IMR-90 (cell line): ENCODE data around the gene BIK. TPM values are rescaled to one million over a fixed set of nuclear protein-coding genes. Genes with fewer than 3 reads are reported as not detected.
A peak's percentile ranks its signal among the peaks of the same experiment; 100 is the strongest.

Source experiments
- ATAC-seq: fragments of 200-7000 bp; cut with Tn5 transposase; 2 replicates; pipeline ENCODE4 v1.9.1; 2020; ENCODE audit warnings: low read depth, mild to moderate bottlenecking, moderate library complexity
- BruUV-seq: library from RNA; stranded (reverse); fragments of 400-500 nt; replicated peaks from 2 replicates; lab custom pipeline; 2021; lab: Mats Ljungman, UMichigan
- CTCF ChIA-PET: fragments of 300-600 bp; formaldehyde crosslinking; extraction: SDS; loops from one replicate; lab custom pipeline; 2021; ENCODE audit warnings: antibody characterized with exemption; lab: Yijun Ruan, JAX
- POLR2A ChIA-PET: fragments of 300-600 bp; sonication (Branson Sonifier 250); formaldehyde crosslinking; loops from one replicate; lab custom pipeline; 2022; ENCODE audit warnings: antibody characterized with exemption; ENCODE audit not compliant: unreplicated experiment; lab: Charles Lee
- DNase-seq: peaks from one replicate; pipeline ENCODE4 v3.0.0; 2013
- H2AFZ ChIP-seq: replicated peaks from 2 replicates; pipeline ENCODE3; 2013; ENCODE audit warnings: low read length, mild to moderate bottlenecking; ENCODE audit not compliant: poor library complexity
- H2AK5ac ChIP-seq: 2 replicates; pipeline ENCODE4 v1.6.1; 2013; ENCODE audit warnings: low read depth, low read length, inconsistent platforms
- H2AK9ac ChIP-seq: replicated peaks from 2 replicates; pipeline ENCODE3; 2013; ENCODE audit warnings: mild to moderate bottlenecking, low read depth, low read length, moderate library complexity; ENCODE audit not compliant: poor library complexity
- H2BK120ac ChIP-seq: 2 replicates; pipeline ENCODE4 v1.6.1; 2013; ENCODE audit warnings: low read depth, low read length, inconsistent platforms
- H2BK15ac ChIP-seq: 3 replicates; pipeline ENCODE4 v1.6.1; 2013; ENCODE audit warnings: low read depth, low read length, inconsistent platforms
- H2BK20ac ChIP-seq: 2 replicates; pipeline ENCODE4 v1.6.1; 2013; ENCODE audit warnings: low read depth, mild to moderate bottlenecking, inconsistent platforms, low read length, moderate library complexity
- H2BK5ac ChIP-seq: 2 replicates; pipeline ENCODE4 v1.6.1; 2013; ENCODE audit warnings: mild to moderate bottlenecking, low read depth, low read length, inconsistent platforms; ENCODE audit not compliant: poor library complexity, severe bottlenecking
- H3K14ac ChIP-seq: replicated peaks from 2 replicates; pipeline ENCODE4 v1.6.1; 2013; ENCODE audit warnings: low read depth, low read length, inconsistent platforms
- H3K18ac ChIP-seq: 2 replicates; pipeline ENCODE4 v1.6.1; 2013; ENCODE audit warnings: low read depth, low read length, control low read depth
- H3K23ac ChIP-seq: 2 replicates; pipeline ENCODE4 v1.6.1; 2013; ENCODE audit warnings: low read depth, low read length, inconsistent platforms
- H3K27ac ChIP-seq: 2 replicates; pipeline ENCODE4 v1.5.1; 2013; ENCODE audit warnings: mild to moderate bottlenecking, control low read depth, low read length; ENCODE audit not compliant: insufficient read depth
- H3K27me3 ChIP-seq: 2 replicates; pipeline ENCODE4 v1.6.1; 2013; ENCODE audit warnings: low read length; ENCODE audit not compliant: control insufficient read depth, insufficient read depth
- H3K36me3 ChIP-seq: 2 replicates; pipeline ENCODE4 v1.6.1; 2013; ENCODE audit warnings: low read length, mixed read lengths; ENCODE audit not compliant: control insufficient read depth, insufficient read depth
- H3K4ac ChIP-seq: 2 replicates; pipeline ENCODE4 v1.6.1; 2013; ENCODE audit warnings: low read depth, low read length, inconsistent platforms
- H3K4me1 ChIP-seq: 2 replicates; pipeline ENCODE4 v1.6.1; 2013; ENCODE audit warnings: low read length, mixed read lengths; ENCODE audit not compliant: control insufficient read depth, insufficient read depth
- H3K4me2 ChIP-seq: 2 replicates; pipeline ENCODE4 v1.6.1; 2013; ENCODE audit warnings: low read depth, mild to moderate bottlenecking, control low read depth, low read length, moderate library complexity
- H3K4me3 ChIP-seq: 2 replicates; pipeline ENCODE4 v1.5.1; 2013; ENCODE audit warnings: low read depth, mild to moderate bottlenecking, control low read depth, low read length, moderate library complexity; ENCODE audit not compliant: insufficient read depth
- H3K56ac ChIP-seq: 2 replicates; pipeline ENCODE4 v1.6.1; 2013; ENCODE audit warnings: low read length, inconsistent platforms; ENCODE audit not compliant: insufficient read depth; ENCODE audit errors: extremely low read depth
- H3K79me1 ChIP-seq, 2 experiments: 2 replicates each; pipeline ENCODE4 v1.6.1; 2013; ENCODE audit warnings: low read length in 2 of 2, inconsistent platforms in 1 of 2, low read depth in 1 of 2
- H3K9ac ChIP-seq: 2 replicates; pipeline ENCODE4 v1.6.1; 2013; ENCODE audit warnings: low read depth, low read length, control low read depth
- H3K9me1 ChIP-seq: 2 replicates; pipeline ENCODE4 v1.6.1; 2013; ENCODE audit warnings: low read length, inconsistent platforms; ENCODE audit not compliant: insufficient read depth
- H3K9me3 ChIP-seq: 2 replicates; pipeline ENCODE4 v1.6.1; 2013; ENCODE audit warnings: low read length; ENCODE audit not compliant: control insufficient read depth, insufficient read depth
- H4K20me1 ChIP-seq: 2 replicates; pipeline ENCODE4 v1.6.1; 2013; ENCODE audit warnings: low read length, inconsistent platforms; ENCODE audit not compliant: insufficient read depth
- H4K5ac ChIP-seq: 2 replicates; pipeline ENCODE4 v1.6.1; 2013; ENCODE audit warnings: mild to moderate bottlenecking, low read depth, low read length, control low read depth
- H4K8ac ChIP-seq, 2 experiments: 2 replicates each; pipeline ENCODE4 v1.6.1; 2013; ENCODE audit warnings: low read depth in 2 of 2, low read length in 2 of 2, control low read depth in 1 of 2, inconsistent platforms in 1 of 2
- H4K91ac ChIP-seq: 2 replicates; pipeline ENCODE4 v1.6.1; 2013; ENCODE audit warnings: low read depth, low read length, inconsistent platforms; ENCODE audit not compliant: insufficient read depth
- BHLHE40 ChIP-seq: fragments of 150-350 bp; IDR thresholded peaks from 2 replicates; pipeline ENCODE4 v1.6.1; 2016; ENCODE audit warnings: mild to moderate bottlenecking, low read depth, low read length
- CEBPB ChIP-seq: IDR thresholded peaks from 2 replicates; pipeline ENCODE4 v1.6.1; 2012; ENCODE audit warnings: low read depth, low read length, improper control_type of control experiment
- CHD1 ChIP-seq: IDR thresholded peaks from 2 replicates; pipeline ENCODE4 v1.6.1; 2012; ENCODE audit warnings: low read depth, low read length, improper control_type of control experiment
- MAZ ChIP-seq: IDR thresholded peaks from 2 replicates; pipeline ENCODE4 v1.6.1; 2012; ENCODE audit warnings: low read depth, mild to moderate bottlenecking, low read length, improper control_type of control experiment, moderate library complexity, borderline replicate concordance
- MXI1 ChIP-seq: IDR thresholded peaks from 2 replicates; pipeline ENCODE4 v1.6.1; 2012; ENCODE audit warnings: low read depth, mild to moderate bottlenecking, low read length, moderate library complexity, borderline replicate concordance
- RCOR1 ChIP-seq: IDR thresholded peaks from 2 replicates; pipeline ENCODE4 v1.6.1; 2012; ENCODE audit warnings: mild to moderate bottlenecking, low read length, improper control_type of control experiment; ENCODE audit not compliant: insufficient replicate concordance
- RFX5 ChIP-seq: IDR thresholded peaks from 2 replicates; pipeline ENCODE4 v1.8.0; 2012; ENCODE audit warnings: low read depth, mild to moderate bottlenecking, low read length, moderate library complexity
- WGBS, 2 experiments: methylation state at CpG; one replicate each; pipeline versions ENCODE4 v1.1.5 to v1.1.7; 2013; ENCODE audit warnings: missing lambda C conversion rate in 2 of 2; ENCODE audit not compliant: insufficient read length in 1 of 2; ENCODE audit errors: extremely low coverage in 2 of 2; 5-methylcytosine and 5-hydroxymethylcytosine counted together
- dilution Hi-C: fragments of 300-500 bp; cut with HindIII; formaldehyde crosslinking; loops from one replicate; pipeline ENCODE4 v1.14.3; 2018; ENCODE audit warnings: low sequenced_read_pairs; ENCODE audit not compliant: unreplicated experiment
- in situ Hi-C: fragments of 300-500 bp; cut with MboI; formaldehyde crosslinking; loops from 3 replicates; pipeline ENCODE4 v1.14.3; 2019; ENCODE audit warnings: low sequenced_read_pairs, inconsistent platforms, mixed read lengths
- intact Hi-C: fragments of 100-400 bp; cut with micrococcal nuclease; formaldehyde crosslinking; loops from 2 replicates; pipeline ENCODE4 v1.10.0; 2022
- polyA plus RNA-seq, 3 experiments: library from polyadenylated mRNA; depleted of rRNA; stranded (reverse); fragments of >200 nt; gene quantifications; 2 replicates each; pipeline ENCODE4 v1.2.3, GENCODE V29; 2012; ENCODE audit warnings: low replicate concordance in 1 of 3
- total RNA-seq: library from RNA; depleted of rRNA; stranded (reverse); fragments of >200 nt; gene quantifications from 2 replicates; pipeline ENCODE4 v1.2.3, GENCODE V29; 2012
- TF ChIP-seq, protein P1 (sequence below): fragments of 150-350 bp; IDR thresholded peaks from 2 replicates; pipeline ENCODE4 v1.6.1; 2017; ENCODE audit warnings: mild to moderate bottlenecking, antibody characterized with exemption, low read length, low read depth
- TF ChIP-seq, protein P2 (sequence below): fragments of 150-350 bp; IDR thresholded peaks from 2 replicates; pipeline ENCODE4 v1.6.1; 2016; ENCODE audit warnings: low read depth, mild to moderate bottlenecking, low read length, moderate library complexity, borderline replicate concordance

The BIK gene
- total and polyA plus RNA-seq, 2 of the 4 experiments (the other 2 are of a cell fraction) = 0.18 TPM; not detected in 1

DNA sequence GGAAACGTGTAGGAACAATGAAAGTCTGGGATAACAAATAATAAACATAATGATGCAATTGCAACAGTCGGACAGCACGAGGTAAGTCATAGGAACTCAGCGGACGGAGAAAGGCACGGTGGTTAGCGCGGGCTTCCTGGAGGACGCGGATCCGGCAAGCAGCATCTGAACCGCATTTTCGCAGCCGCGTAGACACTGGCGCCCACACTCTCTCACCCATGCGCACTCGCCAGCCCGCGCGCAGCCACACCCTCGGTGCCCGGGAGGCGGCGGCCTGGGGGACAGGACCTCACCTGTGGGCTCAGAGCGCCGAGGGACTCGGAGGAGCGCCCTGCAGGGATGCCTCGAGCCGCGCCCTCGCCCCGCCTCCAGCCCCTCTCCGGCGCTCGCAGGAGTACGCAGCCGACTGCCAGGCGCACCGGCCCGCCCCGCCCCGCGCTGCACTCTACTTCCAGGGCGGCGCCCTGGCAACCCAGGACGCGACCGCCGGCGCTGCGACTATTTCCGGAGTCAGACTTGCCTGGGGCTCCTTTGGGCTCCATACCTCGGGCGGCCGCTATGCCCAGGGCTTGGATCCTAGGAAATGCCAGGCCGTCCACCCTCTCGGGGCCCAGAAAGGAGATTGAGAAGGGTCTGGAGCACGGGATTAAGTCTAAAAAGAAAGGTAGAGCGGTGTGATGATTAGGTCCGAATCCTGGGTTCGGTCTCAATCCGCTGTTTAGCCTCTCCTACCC lies 21.4 kb upstream of the BIK start, which contains the start of gene TTLL1:
Gene TTLL1 (minus strand): TSS at position 408 of the 734 bp plus-strand sequence. CDS start 13,805 bp downstream, outside the sequence.
- Histone ChIP-seq H2BK5ac (peak within 1 kb of the TSS; percentile 70), H3K36me3 (no peaks in the 10 kb centered on the region), H3K9me3 (no peaks in the 10 kb centered on the region), H3K4me1 (0 out of 2 replicates have a peak, but pooled peaks cover 2% of the 10 kb centered on the region), H2BK15ac (no peak within 1 kb of the TSS), H3K4me2 (peak within 1 kb of the TSS; percentile 96), H3K18ac (peak within 1 kb of the TSS; percentile 68), H4K91ac (peak within 1 kb of the TSS; percentile 95), H2BK20ac (peak within 1 kb of the TSS; percentile 81), H2BK120ac (peak within 1 kb of the TSS; percentile 87), H3K27ac (peak within 1 kb of the TSS; percentile 66), H2AK9ac (peak within 1 kb of the TSS; percentile 76), H2AK5ac (peak within 1 kb of the TSS; percentile 88), H3K27me3 (no peaks in the 10 kb centered on the region), H4K20me1 (no peaks in the 10 kb centered on the region), H2AFZ (peak within 1 kb of the TSS; percentile 98), H3K9me1 (peaks cover 14% of the 10 kb centered on the region), H3K79me1 (peaks cover 0 to 19% of the 10 kb centered on the region in 2 experiments; a peak in 2 of 4 replicates), H4K5ac (peak within 1 kb of the TSS; percentile 99), H3K4ac (peak within 1 kb of the TSS; percentile 99), H4K8ac (peak within 1 kb of the TSS; percentile 85 to 100), H3K23ac (peak within 1 kb of the TSS; percentile 95), H3K56ac (peak within 1 kb of the TSS; percentile 65), H3K14ac (peak within 1 kb of the TSS; percentile 99), H3K4me3 (peak within 1 kb of the TSS; percentile 85), H3K9ac (peak within 1 kb of the TSS; percentile 81)
- TF ChIP-seq, protein P1, sequence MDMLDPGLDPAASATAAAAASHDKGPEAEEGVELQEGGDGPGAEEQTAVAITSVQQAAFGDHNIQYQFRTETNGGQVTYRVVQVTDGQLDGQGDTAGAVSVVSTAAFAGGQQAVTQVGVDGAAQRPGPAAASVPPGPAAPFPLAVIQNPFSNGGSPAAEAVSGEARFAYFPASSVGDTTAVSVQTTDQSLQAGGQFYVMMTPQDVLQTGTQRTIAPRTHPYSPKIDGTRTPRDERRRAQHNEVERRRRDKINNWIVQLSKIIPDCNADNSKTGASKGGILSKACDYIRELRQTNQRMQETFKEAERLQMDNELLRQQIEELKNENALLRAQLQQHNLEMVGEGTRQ = no peak
- TF ChIP-seq RCOR1 (no peak), RFX5 (no peak), CHD1 (no peak), MAZ (peak; percentile 89; the same call in 1 of the 2 replicates), CEBPB (peak; percentile 62), MXI1 (0 out of 2 replicates have a peak, but pooled peaks have one; percentile 61), BHLHE40 (no peak)
- TF ChIP-seq, protein P2, sequence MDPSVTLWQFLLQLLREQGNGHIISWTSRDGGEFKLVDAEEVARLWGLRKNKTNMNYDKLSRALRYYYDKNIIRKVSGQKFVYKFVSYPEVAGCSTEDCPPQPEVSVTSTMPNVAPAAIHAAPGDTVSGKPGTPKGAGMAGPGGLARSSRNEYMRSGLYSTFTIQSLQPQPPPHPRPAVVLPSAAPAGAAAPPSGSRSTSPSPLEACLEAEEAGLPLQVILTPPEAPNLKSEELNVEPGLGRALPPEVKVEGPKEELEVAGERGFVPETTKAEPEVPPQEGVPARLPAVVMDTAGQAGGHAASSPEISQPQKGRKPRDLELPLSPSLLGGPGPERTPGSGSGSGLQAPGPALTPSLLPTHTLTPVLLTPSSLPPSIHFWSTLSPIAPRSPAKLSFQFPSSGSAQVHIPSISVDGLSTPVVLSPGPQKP = no peak
- ChIA-PET CTCF (no interaction called here), POLR2A (no interaction called here)
- in situ Hi-C loops (no loop called here), intact Hi-C loops (no loop called here), dilution Hi-C loops (no loop called here)
- DNase-seq (peak; percentile 75), ATAC-seq (peak; percentile 98)
- WGBS, 2 experiments = 1% methylated on average over 42 of the region's 64 CpGs; no CpG with 5 or more reads in 1 of the 2 experiments
- no TSS peak for BruUV-seq
